Liver (tissue), 9 donors: ENCODE data around the gene NCF4. TPM values are rescaled to one million over a fixed set of nuclear protein-coding genes. Genes with fewer than 3 reads are reported as not detected.

Experiments
- DNase-seq: peaks from one replicate; pipeline ENCODE4 v3.0.0-alpha.2; 2017; ENCODE audit warnings: low spot score
- H3K27ac ChIP-seq, 2 donors: one replicate each; pipeline ENCODE4 v1.7.0; 2013; ENCODE audit warnings: inconsistent platforms in 2 of 2, low read length in 2 of 2, control low read depth in 1 of 2, low read depth in 1 of 2, mild to moderate bottlenecking in 1 of 2
- H3K27me3 ChIP-seq, 4 donors: one replicate each; pipeline versions ENCODE4 v1.6.1 to v1.7.0; 2013; ENCODE audit warnings: low read length in 3 of 4, inconsistent platforms in 1 of 4, mild to moderate bottlenecking in 1 of 4, moderate library complexity in 1 of 4; ENCODE audit not compliant: control insufficient read depth in 4 of 4, insufficient read depth in 4 of 4
- H3K36me3 ChIP-seq, 4 donors: one replicate each; pipeline versions ENCODE4 v1.6.1 to v1.7.0; 2013; ENCODE audit warnings: low read length in 3 of 4, mild to moderate bottlenecking in 3 of 4, low read depth in 1 of 4, moderate library complexity in 1 of 4; ENCODE audit not compliant: control insufficient read depth in 4 of 4, insufficient read depth in 3 of 4
- H3K4me1 ChIP-seq, 4 donors: one replicate each; pipeline versions ENCODE4 v1.6.1 to v1.7.0; 2013; ENCODE audit warnings: low read length in 3 of 4, mild to moderate bottlenecking in 3 of 4, moderate library complexity in 1 of 4; ENCODE audit not compliant: control insufficient read depth in 4 of 4, insufficient read depth in 4 of 4
- H3K4me3 ChIP-seq, 3 donors: one replicate each; pipeline versions ENCODE4 v1.6.1 to v1.7.0; 2013; ENCODE audit warnings: low read length in 3 of 3, control low read depth in 1 of 3, low read depth in 1 of 3, mild to moderate bottlenecking in 1 of 3
- H3K9ac ChIP-seq, 2 donors: one replicate each; pipeline ENCODE4 v1.7.0; 2013; ENCODE audit warnings: low read length in 2 of 2, mild to moderate bottlenecking in 2 of 2, moderate library complexity in 2 of 2, control low read depth in 1 of 2, low read depth in 1 of 2
- H3K9me3 ChIP-seq, 4 donors: one replicate each; pipeline versions ENCODE4 v1.6.1 to v1.7.0; 2013; ENCODE audit warnings: low read length in 3 of 4; ENCODE audit not compliant: control insufficient read depth in 4 of 4
- ATF3 ChIP-seq: IDR thresholded peaks from 2 replicates; pipeline ENCODE4 v1.6.1; 2016; ENCODE audit warnings: antibody characterized with exemption
- CTCF ChIP-seq: fragments of 150-350 bp; IDR thresholded peaks from 2 replicates; pipeline ENCODE4 v1.5.1; 2017; ENCODE audit warnings: improper control_type of control experiment, low read depth, low read length; ENCODE audit not compliant: missing input control
- EGR1 ChIP-seq, 2 donors: IDR thresholded peaks; 2 replicates each; pipeline ENCODE4 v1.6.1; 2016 to 2018; ENCODE audit warnings: antibody characterized with exemption in 2 of 2, low read depth in 2 of 2
- FOXA1 ChIP-seq: IDR thresholded peaks from 2 replicates; pipeline ENCODE4 v1.6.1; 2016; ENCODE audit warnings: antibody characterized with exemption
- FOXA2 ChIP-seq: IDR thresholded peaks from 2 replicates; pipeline ENCODE4 v1.6.1; 2016; ENCODE audit warnings: antibody characterized with exemption
- GABPA ChIP-seq, 2 donors: IDR thresholded peaks in 1 of 2; conservative IDR thresholded peaks in 1 of 2; 2 replicates each; pipeline ENCODE4 v1.6.1; 2016; ENCODE audit warnings: antibody characterized with exemption in 2 of 2, mild to moderate bottlenecking in 1 of 2, moderate library complexity in 1 of 2
- HNF4A ChIP-seq, 2 donors: conservative IDR thresholded peaks; 2 replicates each; pipeline ENCODE4 v1.6.1; 2016; ENCODE audit warnings: antibody characterized with exemption in 2 of 2, mild to moderate bottlenecking in 2 of 2
- HNF4G ChIP-seq: IDR thresholded peaks from 2 replicates; pipeline ENCODE4 v1.6.1; 2016; ENCODE audit warnings: antibody characterized with exemption
- MAX ChIP-seq: IDR thresholded peaks from 2 replicates; pipeline ENCODE4 v1.6.1; 2016; ENCODE audit warnings: antibody characterized with exemption
- NR2F2 ChIP-seq: IDR thresholded peaks from 2 replicates; pipeline ENCODE4 v1.6.1; 2016; ENCODE audit warnings: antibody characterized with exemption
- RAD21 ChIP-seq, 2 donors: IDR thresholded peaks; 2 replicates each; pipeline ENCODE4 v1.6.1; 2016; ENCODE audit warnings: antibody characterized with exemption in 2 of 2, mild to moderate bottlenecking in 2 of 2
- RXRA ChIP-seq, 2 donors: IDR thresholded peaks; 2 replicates each; pipeline ENCODE4 v1.6.1; 2017 to 2018; ENCODE audit warnings: antibody characterized with exemption in 2 of 2, mild to moderate bottlenecking in 1 of 2
- SP1 ChIP-seq: IDR thresholded peaks from 2 replicates; pipeline ENCODE4 v1.6.1; 2018; ENCODE audit warnings: antibody characterized with exemption, mild to moderate bottlenecking
- TAF1 ChIP-seq: conservative IDR thresholded peaks from 2 replicates; pipeline ENCODE4 v1.6.1; 2016; ENCODE audit warnings: antibody characterized with exemption, mild to moderate bottlenecking
- WGBS: extraction: QIAGEN DNeasy Blood & Tissue Kit; methylation state at CpG from one replicate; pipeline ENCODE4 v1.1.7; 2013; 5-methylcytosine and 5-hydroxymethylcytosine counted together
- polyA plus RNA-seq, 2 donors: library from polyadenylated mRNA; stranded (reverse) in 1 of 2; unstranded in 1 of 2; fragments of 200-250 nt in 1 of 2; fragments of >200 nt in 1 of 2; fragmentation: Nextera tagmentation in 1 of 2; extraction: Ambion mirVana in 1 of 2; gene quantifications; one replicate each; pipeline versions ENCODE4 v1.2.1 to v1.2.3, GENCODE V29; 2013 to 2015
- total RNA-seq, 2 donors: library from RNA; depleted of rRNA; stranded (reverse); fragments of >200 nt; gene quantifications; one replicate each; pipeline ENCODE4 v1.2.3, GENCODE V29; 2014
- TF ChIP-seq, protein P1 (sequence below): IDR thresholded peaks from 2 replicates; pipeline ENCODE4 v1.6.1; 2016; ENCODE audit warnings: antibody characterized with exemption
- donor health status: healthy.
- donor health status: healthy.
- donor health status: healthy.
- donor health status: healthy.
- donor health status: healthy.

NCF4 gene
- total and polyA plus RNA-seq, 4 donors = 3.9 to 14.3 (median 5.4) TPM

DNA sequence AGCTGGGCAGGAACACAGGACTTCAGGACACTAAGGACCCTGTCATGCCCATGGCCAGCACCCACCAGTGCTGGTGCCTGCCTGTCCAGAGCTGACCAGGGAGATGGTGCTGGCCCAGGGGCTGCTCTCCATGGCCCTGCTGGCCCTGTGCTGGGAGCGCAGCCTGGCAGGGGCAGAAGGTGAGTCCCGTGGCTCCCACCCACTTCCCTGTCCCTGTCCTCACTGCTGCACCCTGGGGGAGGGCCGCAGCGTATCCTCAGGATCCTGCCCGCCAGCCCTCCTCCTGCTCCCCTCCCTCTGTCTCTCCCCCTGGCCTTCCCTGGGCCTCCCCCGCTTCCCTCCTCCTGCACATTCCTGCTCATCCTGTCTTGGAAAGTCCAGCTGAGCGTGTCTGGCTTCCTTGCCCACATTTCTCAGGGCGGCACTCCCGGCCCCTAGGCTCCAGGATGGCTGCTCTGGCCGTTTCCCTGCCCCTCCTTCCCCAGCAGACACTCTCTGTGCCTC is 61.4 kb downstream of the NCF4 start:
- Histone ChIP-seq H3K9ac (no peak overlapping the region), H3K27ac (no peak overlapping the region), H3K9me3 (peaks cover 0 to 4% (median 0%) of the 10 kb centered on the region in 4 donors), H3K4me3 (no peak overlapping the region), H3K27me3 (peaks cover 0 to 4% (median 0%) of the 10 kb centered on the region in 4 donors), H3K4me1 (no peaks in the 10 kb centered on the region), H3K36me3 (no peaks in the 10 kb centered on the region)
- no peak for DNase-seq
- WGBS = 60% methylated on average over 10 of the region's 10 CpGs
- TF ChIP-seq EGR1 (IDR thresholded peaks at IDR 0.05; ENCODE audit: low read depth in 2 of 2) = no peak
- TF ChIP-seq RAD21 (IDR thresholded peaks at IDR 0.05) = no peak
- TF ChIP-seq FOXA1 = no peak
- no peak for TF ChIP-seq CTCF
- no peak for TF ChIP-seq GABPA (IDR thresholded peaks at IDR 0.05 in 1 of 2, conservative IDR thresholded peaks at IDR 0.05 in 1 of 2)
- TF ChIP-seq ATF3 = no peak
- no peak for TF ChIP-seq TAF1

DNA sequence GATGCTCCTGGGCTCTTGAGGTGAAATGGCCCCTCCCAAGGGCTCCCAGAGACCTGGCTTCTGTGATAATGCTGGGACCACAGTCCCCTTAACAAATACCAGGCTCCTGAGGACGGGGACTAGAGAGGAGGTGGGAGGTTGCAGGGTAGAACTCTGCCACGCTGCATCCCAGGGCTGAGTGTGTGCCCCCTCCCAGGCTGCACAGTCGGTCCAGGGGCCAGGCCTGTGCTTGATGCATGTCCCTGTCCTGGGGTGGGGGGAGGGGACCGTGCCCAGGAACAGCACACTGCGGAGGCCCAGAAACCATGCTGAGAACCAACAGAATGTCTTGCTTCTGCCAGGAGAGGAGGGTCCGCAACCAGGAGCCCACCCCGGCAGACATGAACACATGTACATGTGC is 61.9 kb downstream of the NCF4 start:
- no peak overlapping the region for H3K9ac ChIP-seq
- H3K36me3 ChIP-seq = no peaks in the 10 kb centered on the region
- WGBS = 76% methylated on average over 7 of the region's 7 CpGs
- no peaks in the 10 kb centered on the region for H3K4me1 ChIP-seq
- no peak overlapping the region for H3K4me3 ChIP-seq
- peaks cover 0 to 4% (median 0%) of the 10 kb centered on the region in 4 donors for H3K9me3 ChIP-seq
- DNase-seq = no peak
- H3K27me3 ChIP-seq = peaks cover 0 to 4% (median 0%) of the 10 kb centered on the region in 4 donors
- no peak for TF ChIP-seq RXRA (IDR thresholded peaks at IDR 0.05)
- TF ChIP-seq SP1 = no peak
- TF ChIP-seq, protein P1, sequence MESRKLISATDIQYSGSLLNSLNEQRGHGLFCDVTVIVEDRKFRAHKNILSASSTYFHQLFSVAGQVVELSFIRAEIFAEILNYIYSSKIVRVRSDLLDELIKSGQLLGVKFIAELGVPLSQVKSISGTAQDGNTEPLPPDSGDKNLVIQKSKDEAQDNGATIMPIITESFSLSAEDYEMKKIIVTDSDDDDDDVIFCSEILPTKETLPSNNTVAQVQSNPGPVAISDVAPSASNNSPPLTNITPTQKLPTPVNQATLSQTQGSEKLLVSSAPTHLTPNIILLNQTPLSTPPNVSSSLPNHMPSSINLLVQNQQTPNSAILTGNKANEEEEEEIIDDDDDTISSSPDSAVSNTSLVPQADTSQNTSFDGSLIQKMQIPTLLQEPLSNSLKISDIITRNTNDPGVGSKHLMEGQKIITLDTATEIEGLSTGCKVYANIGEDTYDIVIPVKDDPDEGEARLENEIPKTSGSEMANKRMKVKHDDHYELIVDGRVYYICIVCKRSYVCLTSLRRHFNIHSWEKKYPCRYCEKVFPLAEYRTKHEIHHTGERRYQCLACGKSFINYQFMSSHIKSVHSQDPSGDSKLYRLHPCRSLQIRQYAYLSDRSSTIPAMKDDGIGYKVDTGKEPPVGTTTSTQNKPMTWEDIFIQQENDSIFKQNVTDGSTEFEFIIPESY = no peak
- TF ChIP-seq HNF4G = no peak
- no peak for TF ChIP-seq MAX
- TF ChIP-seq CTCF = no peak
- TF ChIP-seq HNF4A (conservative IDR thresholded peaks at IDR 0.05) = no peak
- no peak for TF ChIP-seq EGR1 (IDR thresholded peaks at IDR 0.05; ENCODE audit: low read depth in 2 of 2)
- TF ChIP-seq FOXA1 = no peak
- no peak for TF ChIP-seq FOXA2
- TF ChIP-seq GABPA (IDR thresholded peaks at IDR 0.05 in 1 of 2, conservative IDR thresholded peaks at IDR 0.05 in 1 of 2) = no peak
- TF ChIP-seq NR2F2 = no peak
- no peak overlapping the region for H3K27ac ChIP-seq
